Hepatocyte (in vitro differentiated cells): ENCODE data around the gene ARPC1A. TPM values are rescaled to one million over a fixed set of nuclear protein-coding genes. Genes with fewer than 3 reads are reported as not detected.
"Not testable (repeated sequence)": the region's sequence is repeated elsewhere in the genome, so short reads cannot be mapped to it uniquely, and the experiment has no call there.

Experiments used
- DNase-seq: peaks from one replicate; pipeline ENCODE4 v3.0.0-alpha.2; 2016; ENCODE audit warnings: low spot score
- H2AFZ ChIP-seq: fragments of 200-600 bp; sonication (generic); 2 replicates; pipeline ENCODE4 v1.6.0; 2016; ENCODE audit warnings: antibody characterized with exemption, mild to moderate bottlenecking
- H3K27ac ChIP-seq: fragments of 200-600 bp; sonication (generic); 2 replicates; pipeline ENCODE4 v1.5.1; 2016; ENCODE audit warnings: mild to moderate bottlenecking
- H3K27me3 ChIP-seq: fragments of 200-600 bp; sonication (generic); 2 replicates; pipeline ENCODE4 v1.6.1; 2016
- H3K36me3 ChIP-seq: fragments of 200-600 bp; sonication (generic); replicated peaks from 2 replicates; pipeline ENCODE4 v1.5.1; 2016; ENCODE audit warnings: low read depth; ENCODE audit not compliant: insufficient read depth
- H3K4me1 ChIP-seq: fragments of 200-600 bp; sonication (generic); 2 replicates; pipeline ENCODE4 v1.5.1; 2016; ENCODE audit warnings: mild to moderate bottlenecking, moderate library complexity; ENCODE audit not compliant: insufficient read depth
- H3K4me2 ChIP-seq: fragments of 200-600 bp; sonication (generic); 2 replicates; pipeline ENCODE4 v1.6.0; 2016
- H3K4me3 ChIP-seq: fragments of 200-600 bp; sonication (generic); 2 replicates; pipeline ENCODE4 v1.5.1; 2016; ENCODE audit warnings: mild to moderate bottlenecking
- H3K79me2 ChIP-seq: fragments of 200-600 bp; sonication (generic); 2 replicates; pipeline ENCODE4 v1.6.0; 2017; ENCODE audit warnings: mild to moderate bottlenecking
- H3K9me2 ChIP-seq: fragments of 200-600 bp; sonication (generic); replicated peaks from 2 replicates; pipeline ENCODE4 v1.6.0; 2017; ENCODE audit warnings: mild to moderate bottlenecking; ENCODE audit not compliant: insufficient read depth
- H3K9me3 ChIP-seq: fragments of 200-600 bp; sonication (generic); 2 replicates; pipeline ENCODE4 v1.5.1; 2016; ENCODE audit warnings: low read depth, mild to moderate bottlenecking
- H4K20me1 ChIP-seq: fragments of 200-600 bp; sonication (generic); 2 replicates; pipeline ENCODE4 v1.6.0; 2016; ENCODE audit warnings: mild to moderate bottlenecking; ENCODE audit not compliant: insufficient read depth, poor library complexity, severe bottlenecking
- EZH2 ChIP-seq: fragments of 200-600 bp; sonication (generic); IDR thresholded peaks from 2 replicates; pipeline ENCODE4 v1.6.1; 2016; ENCODE audit warnings: antibody characterized with exemption, mild to moderate bottlenecking, borderline replicate concordance
- EZH2phosphoT487 ChIP-seq: fragments of 200-600 bp; sonication (generic); IDR thresholded peaks from one replicate; pipeline ENCODE4 v1.6.1; 2018; ENCODE audit warnings: antibody characterized with exemption, mild to moderate bottlenecking, low read depth, moderate library complexity; ENCODE audit not compliant: unreplicated experiment, severe bottlenecking
- WGBS: methylation state at CpG from one replicate; pipeline ENCODE4 v1.1.6; 2016; ENCODE audit warnings: low lambda C conversion rate; ENCODE audit errors: missing lambda C conversion rate; 5-methylcytosine and 5-hydroxymethylcytosine counted together
- polyA plus RNA-seq: library from polyadenylated mRNA; unstranded; fragments of >200 nt; fragmentation: Nextera tagmentation; extraction: Ambion mirVana; gene quantifications from 2 replicates; pipeline ENCODE4 v1.2.1, GENCODE V29; 2016
- total RNA-seq: library from RNA; depleted of rRNA; stranded (reverse); fragments of >200 nt; gene quantifications from 2 replicates; pipeline ENCODE4 v1.2.3, GENCODE V29; 2014
- TF ChIP-seq, protein P1 (sequence below): fragments of 200-600 bp; sonication (generic); IDR thresholded peaks from 2 replicates; pipeline ENCODE4 v1.5.1; 2016; ENCODE audit warnings: antibody characterized with exemption, mild to moderate bottlenecking; ENCODE audit not compliant: poor library complexity

The ARPC1A gene
- total and polyA plus RNA-seq, 2 experiments from 2014 or later = 166 to 190 TPM

GRCh38 chr7:99289185-99289584 is 36.5 kb upstream of the ARPC1A start:
- Histone ChIP-seq H3K79me2 (no peaks in the 10 kb centered on the region), H3K4me3 (no peak overlapping the region), H3K27ac (no peak overlapping the region), H3K9me2 (no peaks in the 10 kb centered on the region), H3K4me2 (no peak overlapping the region), H3K36me3 (no peaks in the 10 kb centered on the region), H3K4me1 (no peaks in the 10 kb centered on the region), H3K9me3 (no peaks in the 10 kb centered on the region), H2AFZ (no peak overlapping the region), H3K27me3 (no peaks in the 10 kb centered on the region), H4K20me1 (no peaks in the 10 kb centered on the region)
- WGBS = 82% methylated on average over 9 of the region's 9 CpGs
- no peak for DNase-seq
- no peak for TF ChIP-seq EZH2phosphoT487
- TF ChIP-seq, protein P1, sequence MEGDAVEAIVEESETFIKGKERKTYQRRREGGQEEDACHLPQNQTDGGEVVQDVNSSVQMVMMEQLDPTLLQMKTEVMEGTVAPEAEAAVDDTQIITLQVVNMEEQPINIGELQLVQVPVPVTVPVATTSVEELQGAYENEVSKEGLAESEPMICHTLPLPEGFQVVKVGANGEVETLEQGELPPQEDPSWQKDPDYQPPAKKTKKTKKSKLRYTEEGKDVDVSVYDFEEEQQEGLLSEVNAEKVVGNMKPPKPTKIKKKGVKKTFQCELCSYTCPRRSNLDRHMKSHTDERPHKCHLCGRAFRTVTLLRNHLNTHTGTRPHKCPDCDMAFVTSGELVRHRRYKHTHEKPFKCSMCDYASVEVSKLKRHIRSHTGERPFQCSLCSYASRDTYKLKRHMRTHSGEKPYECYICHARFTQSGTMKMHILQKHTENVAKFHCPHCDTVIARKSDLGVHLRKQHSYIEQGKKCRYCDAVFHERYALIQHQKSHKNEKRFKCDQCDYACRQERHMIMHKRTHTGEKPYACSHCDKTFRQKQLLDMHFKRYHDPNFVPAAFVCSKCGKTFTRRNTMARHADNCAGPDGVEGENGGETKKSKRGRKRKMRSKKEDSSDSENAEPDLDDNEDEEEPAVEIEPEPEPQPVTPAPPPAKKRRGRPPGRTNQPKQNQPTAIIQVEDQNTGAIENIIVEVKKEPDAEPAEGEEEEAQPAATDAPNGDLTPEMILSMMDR = no peak
- no peak for TF ChIP-seq EZH2

- H3K9me3 ChIP-seq, H3K9me2 ChIP-seq, H3K27me3 ChIP-seq, H2AFZ ChIP-seq, H3K27ac ChIP-seq, H3K4me1 ChIP-seq, H3K79me2 ChIP-seq, H4K20me1 ChIP-seq, DNase-seq, H3K4me3 ChIP-seq, H3K4me2 ChIP-seq, H3K36me3 ChIP-seq: not testable (repeated sequence)
- WGBS = 89% methylated on average over 3 of the region's 3 CpGs
Observed at GRCh38 chr7:99290148-99290547, 35.5 kb upstream of the ARPC1A start.

GRCh38 chr7:99290980-99291607 is 34.6 kb upstream of the ARPC1A start:
- TF ChIP-seq EZH2phosphoT487 (no peak), EZH2 (no peak)
- TF ChIP-seq, protein P1 = no peak
- Histone ChIP-seq H3K27ac (no peak overlapping the region), H3K4me1 (no peaks in the 10 kb centered on the region), H3K9me3 (no peaks in the 10 kb centered on the region), H2AFZ (no peak overlapping the region), H3K36me3 (no peaks in the 10 kb centered on the region), H4K20me1 (no peaks in the 10 kb centered on the region), H3K9me2 (no peaks in the 10 kb centered on the region), H3K4me3 (no peak overlapping the region), H3K27me3 (no peaks in the 10 kb centered on the region), H3K79me2 (no peaks in the 10 kb centered on the region), H3K4me2 (no peak overlapping the region)
- WGBS = 84% methylated on average over 10 of the region's 10 CpGs
- DNase-seq = no peak

- no peaks in the 10 kb centered on the region for H3K9me3 ChIP-seq
- no peaks in the 10 kb centered on the region for H3K4me1 ChIP-seq
- H3K4me2 ChIP-seq = no peak overlapping the region
- H3K9me2 ChIP-seq = no peaks in the 10 kb centered on the region
- no peak for DNase-seq
- TF ChIP-seq EZH2phosphoT487 (no peak), EZH2 (no peak)
- TF ChIP-seq, protein P1 = no peak
- H3K79me2 ChIP-seq = no peaks in the 10 kb centered on the region
- no peaks in the 10 kb centered on the region for H3K27me3 ChIP-seq
- no peak overlapping the region for H2AFZ ChIP-seq
- 89% methylated on average over 14 of the region's 14 CpGs for WGBS
- H4K20me1 ChIP-seq = no peaks in the 10 kb centered on the region
- H3K36me3 ChIP-seq = no peaks in the 10 kb centered on the region
- H3K27ac ChIP-seq = no peak overlapping the region
- no peak overlapping the region for H3K4me3 ChIP-seq
Observed at GRCh38 chr7:99292127-99292526, 33.6 kb upstream of the ARPC1A start.
